Suprapubic skin (tissue), 4 donors: ENCODE measurements around the gene AP1S3. TPM values are rescaled to one million over a fixed set of nuclear protein-coding genes. Genes with fewer than 3 reads are reported as not detected.

Experiments
- DNase-seq, 2 donors: peaks; one replicate each; pipeline ENCODE4 v3.0.0-alpha.2; 2019; ENCODE audit warnings: low spot score in 2 of 2
- H3K27ac ChIP-seq: fragments of 200-600 bp; sonication (generic); one replicate; pipeline ENCODE4 v1.5.1; 2019
- H3K27me3 ChIP-seq: fragments of 200-600 bp; sonication (generic); one replicate; pipeline ENCODE4 v1.5.1; 2019
- H3K36me3 ChIP-seq: fragments of 200-600 bp; sonication (generic); one replicate; pipeline ENCODE4 v1.5.1; 2019
- H3K4me1 ChIP-seq: fragments of 200-600 bp; sonication (generic); one replicate; pipeline ENCODE4 v1.5.1; 2019
- H3K4me3 ChIP-seq: fragments of 200-600 bp; sonication (generic); one replicate; pipeline ENCODE4 v1.5.1; 2019; ENCODE audit warnings: mild to moderate bottlenecking
- H3K9me3 ChIP-seq: fragments of 200-600 bp; sonication (generic); one replicate; pipeline ENCODE4 v1.5.1; 2019
- CTCF ChIP-seq, 2 donors: fragments of 200-600 bp in 1 of 2; fragments of 450-650 bp in 1 of 2; sonication (generic) in 1 of 2; IDR thresholded peaks; one replicate each; pipeline ENCODE4 v1.5.1; 2016 to 2019; ENCODE audit warnings: antibody characterized with exemption in 2 of 2, mild to moderate bottlenecking in 1 of 2, moderate library complexity in 1 of 2
- EP300 ChIP-seq: sonication (generic); formaldehyde crosslinking; IDR thresholded peaks from one replicate; pipeline ENCODE4 v1.6.1; 2017; ENCODE audit warnings: antibody characterized with exemption
- POLR2A ChIP-seq, 2 donors: fragments of 450-650 bp; IDR thresholded peaks; one replicate each; pipeline ENCODE4 v1.6.1; 2017; ENCODE audit warnings: antibody characterized with exemption in 2 of 2, mild to moderate bottlenecking in 2 of 2, moderate library complexity in 2 of 2
- POLR2AphosphoS5 ChIP-seq, 3 donors: sonication (generic); formaldehyde crosslinking; IDR thresholded peaks; one replicate each; pipeline ENCODE4 v1.6.1; 2017; ENCODE audit warnings: antibody characterized with exemption in 3 of 3
- WGBS: methylation state at CpG from one replicate; pipeline ENCODE4 v1.1.5; 2018; 5-methylcytosine and 5-hydroxymethylcytosine counted together
- total RNA-seq, 4 donors: library from RNA; depleted of rRNA; stranded (reverse); fragments of >200 nt; gene quantifications; one replicate each; pipeline ENCODE4 v1.1.0, GENCODE V29; 2016

The AP1S3 gene
- total RNA-seq, 4 donors from 2014 or later, result 0.72 to 8.4 (median 3.1) TPM

- 88% methylated on average over 3 of the region's 3 CpGs for WGBS
- no peak for DNase-seq
- Histone ChIP-seq H3K27ac (no peak overlapping the region), H3K9me3 (no peaks in the 10 kb centered on the region), H3K4me1 (no peaks in the 10 kb centered on the region), H3K36me3 (peaks cover 10% of the 10 kb centered on the region), H3K4me3 (no peak overlapping the region), H3K27me3 (no peaks in the 10 kb centered on the region)
- no peak for TF ChIP-seq CTCF (IDR thresholded peaks at IDR 0.05)
- TF ChIP-seq POLR2AphosphoS5 (IDR thresholded peaks at IDR 0.05), result no peak
- TF ChIP-seq POLR2A (IDR thresholded peaks at IDR 0.05), result no peak
- TF ChIP-seq EP300, result no peak
These were observed 16.0 kb upstream of the AP1S3 start for GRCh38 chr2:223853425-223853837.

- no peaks in the 10 kb centered on the region for H3K9me3 ChIP-seq
- WGBS, result 95% methylated on average over 3 of the region's 3 CpGs
- no peaks in the 10 kb centered on the region for H3K4me1 ChIP-seq
- no peak for TF ChIP-seq EP300
- TF ChIP-seq POLR2AphosphoS5 (IDR thresholded peaks at IDR 0.05), result no peak
- no peak for TF ChIP-seq CTCF (IDR thresholded peaks at IDR 0.05)
- TF ChIP-seq POLR2A (IDR thresholded peaks at IDR 0.05), result no peak
- H3K27me3 ChIP-seq, result no peaks in the 10 kb centered on the region
- no peak for DNase-seq
- H3K4me3 ChIP-seq, result no peak overlapping the region
- peaks cover 10% of the 10 kb centered on the region for H3K36me3 ChIP-seq
- H3K27ac ChIP-seq, result no peak overlapping the region
These were observed 15.0 kb upstream of the AP1S3 start for GRCh38 chr2:223852281-223852795.

GRCh38 chr2:223847410-223847809 lies 10.0 kb upstream of the AP1S3 start:
- Histone ChIP-seq H3K27ac (no peak overlapping the region), H3K4me1 (no peaks in the 10 kb centered on the region), H3K4me3 (no peak overlapping the region), H3K9me3 (no peaks in the 10 kb centered on the region), H3K36me3 (peaks cover 6% of the 10 kb centered on the region), H3K27me3 (no peaks in the 10 kb centered on the region)
- DNase-seq, result no peak
- WGBS, result 94% methylated on average over 7 of the region's 7 CpGs
- TF ChIP-seq EP300 (no peak), CTCF (IDR thresholded peaks at IDR 0.05) (no peak), POLR2AphosphoS5 (IDR thresholded peaks at IDR 0.05) (no peak), POLR2A (IDR thresholded peaks at IDR 0.05) (no peak)

GRCh38 chr2:223846515-223846914 lies 9.1 kb upstream of the AP1S3 start:
- Histone ChIP-seq H3K36me3 (peaks cover 6% of the 10 kb centered on the region), H3K4me3 (no peak overlapping the region)

More at GRCh38 chr2:223846515-223846914, 9.1 kb upstream of the AP1S3 start:
- TF ChIP-seq POLR2AphosphoS5 (IDR thresholded peaks at IDR 0.05) (no peak), POLR2A (IDR thresholded peaks at IDR 0.05) (no peak), EP300 (no peak), CTCF (IDR thresholded peaks at IDR 0.05) (no peak)
- Histone ChIP-seq H3K27ac (no peak overlapping the region), H3K9me3 (no peaks in the 10 kb centered on the region), H3K27me3 (no peaks in the 10 kb centered on the region), H3K4me1 (no peaks in the 10 kb centered on the region)
- 84% methylated on average over 1 of the region's 1 CpG for WGBS
- no peak for DNase-seq
